Astrocyte (in vitro differentiated cells and primary cell): ENCODE results near the gene TIMP3. TPM values are rescaled to one million over a fixed set of nuclear protein-coding genes. Genes with fewer than 3 reads are reported as not detected.

Experiments used
- DNase-seq: peaks from one replicate; pipeline ENCODE4 v3.0.0-alpha.2; 2010; ENCODE audit warnings: low read depth
- FAIRE-seq: peaks from 2 replicates; lab custom pipeline; 2011; peaks lifted over from hg19 to GRCh38; lab: Jason Lieb, UNC
- H2AFZ ChIP-seq: 2 replicates; pipeline ENCODE4 v1.6.0; 2012; ENCODE audit warnings: low read depth, low read length, inconsistent platforms
- H3K27ac ChIP-seq: 2 replicates; pipeline ENCODE4 v1.5.1; 2011; ENCODE audit warnings: low read depth, low read length, inconsistent platforms
- H3K27me3 ChIP-seq: 2 replicates; pipeline ENCODE4 v1.6.0; 2011; ENCODE audit warnings: low read length, inconsistent platforms; ENCODE audit not compliant: insufficient read depth
- H3K36me3 ChIP-seq: 2 replicates; pipeline ENCODE4 v1.5.1; 2011; ENCODE audit warnings: low read length, inconsistent platforms; ENCODE audit not compliant: insufficient read depth
- H3K4me1 ChIP-seq: 2 replicates; pipeline ENCODE4 v1.5.1; 2011; ENCODE audit warnings: low read length, inconsistent platforms; ENCODE audit not compliant: insufficient read depth
- H3K4me2 ChIP-seq: 2 replicates; pipeline ENCODE4 v1.6.0; 2012; ENCODE audit warnings: low read length, inconsistent platforms
- H3K4me3 ChIP-seq: 2 replicates; pipeline ENCODE4 v1.5.1; 2011; ENCODE audit warnings: low read depth, mild to moderate bottlenecking, low read length, inconsistent platforms; ENCODE audit not compliant: insufficient read depth
- H3K79me2 ChIP-seq: 2 replicates; pipeline ENCODE4 v1.6.0; 2012; ENCODE audit warnings: mild to moderate bottlenecking, low read length, inconsistent platforms; ENCODE audit not compliant: insufficient read depth
- H3K9ac ChIP-seq: 2 replicates; pipeline ENCODE4 v1.6.0; 2012; ENCODE audit warnings: mild to moderate bottlenecking, low read length, inconsistent platforms
- H3K9me3 ChIP-seq: 2 replicates; pipeline ENCODE4 v1.5.1; 2012; ENCODE audit warnings: low read depth, mild to moderate bottlenecking, low read length, inconsistent platforms; ENCODE audit not compliant: insufficient read depth
- H4K20me1 ChIP-seq: 2 replicates; pipeline ENCODE4 v1.6.0; 2012; ENCODE audit warnings: low read length, inconsistent platforms; ENCODE audit not compliant: insufficient read depth
- H3K27ac Mint-ChIP-seq: one replicate; pipeline ENCODE4 v1.8.0; 2021; ENCODE audit warnings: mild to moderate bottlenecking, mixed read lengths; ENCODE audit not compliant: unreplicated experiment
- H3K27me3 Mint-ChIP-seq: one replicate; pipeline ENCODE4 v1.8.0; 2021; ENCODE audit warnings: low read depth, mixed read lengths; ENCODE audit not compliant: unreplicated experiment
- H3K36me3 Mint-ChIP-seq: one replicate; pipeline ENCODE4 v1.8.0; 2021; ENCODE audit warnings: low read depth, mixed read lengths; ENCODE audit not compliant: unreplicated experiment
- H3K4me1 Mint-ChIP-seq: one replicate; pipeline ENCODE4 v1.8.0; 2021; ENCODE audit warnings: low read depth, mixed read lengths; ENCODE audit not compliant: unreplicated experiment
- H3K4me3 Mint-ChIP-seq: one replicate; pipeline ENCODE4 v1.8.0; 2021; ENCODE audit warnings: mild to moderate bottlenecking, moderate library complexity, mixed read lengths; ENCODE audit not compliant: unreplicated experiment
- H3K9me3 Mint-ChIP-seq: one replicate; pipeline ENCODE4 v1.8.0; 2021; ENCODE audit warnings: mild to moderate bottlenecking, mixed read lengths; ENCODE audit not compliant: unreplicated experiment
- CTCF ChIP-seq: IDR thresholded peaks from 2 replicates; pipeline ENCODE4 v1.5.1; 2011; ENCODE audit warnings: low read depth, mild to moderate bottlenecking, inconsistent platforms, low read length, moderate library complexity; ENCODE audit not compliant: insufficient read depth
- EZH2 ChIP-seq: IDR thresholded peaks from 2 replicates; pipeline ENCODE4 v1.6.1; 2012; ENCODE audit warnings: mild to moderate bottlenecking, low read length, inconsistent platforms; ENCODE audit not compliant: insufficient read depth
- total RNA-seq: library from RNA; stranded (reverse); gene quantifications from 2 replicates; pipeline ENCODE4 v1.2.1, GENCODE V29; 2021

TIMP3 gene
- total RNA-seq, 1 donor from 2014 or later = 145 TPM

- H3K4me1 Mint-ChIP-seq = peaks cover 19% of the 10 kb centered on the region
- Histone ChIP-seq H3K4me3 (no peak overlapping the region), H3K36me3 (no peaks in the 10 kb centered on the region), H2AFZ (peak overlapping the region; percentile 68), H4K20me1 (peaks cover 2% of the 10 kb centered on the region), H3K9ac (no peak overlapping the region), H3K9me3 (no peaks in the 10 kb centered on the region), H3K27ac (no peak overlapping the region), H3K4me1 (peaks cover 13% of the 10 kb centered on the region), H3K27me3 (no peaks in the 10 kb centered on the region), H3K79me2 (peaks cover 4% of the 10 kb centered on the region), H3K4me2 (peak overlapping the region; percentile 69)
- peak; percentile 66 for DNase-seq
- no peak overlapping the region for H3K4me3 Mint-ChIP-seq
- TF ChIP-seq CTCF (peak; percentile 88), EZH2 (no peak)
- H3K9me3 Mint-ChIP-seq = peaks cover 4% of the 10 kb centered on the region
- no peak overlapping the region for H3K27ac Mint-ChIP-seq
- FAIRE-seq = no peak
- H3K27me3 Mint-ChIP-seq = peaks cover 6% of the 10 kb centered on the region
- no peaks in the 10 kb centered on the region for H3K36me3 Mint-ChIP-seq
Observed at GRCh38 chr22:32796865-32797573, 4.5 kb upstream of the TIMP3 start.

- Mint-ChIP-seq H3K27ac (no peak overlapping the region), H3K4me3 (no peak overlapping the region)
- no peak overlapping the region for H3K9ac ChIP-seq
Observed at GRCh38 chr22:32799496-32799895, 2.0 kb upstream of the TIMP3 start.

More at GRCh38 chr22:32799496-32799895, 2.0 kb upstream of the TIMP3 start:
- H3K4me1 Mint-ChIP-seq = peaks cover 36% of the 10 kb centered on the region
- H3K79me2 ChIP-seq = peaks cover 29% of the 10 kb centered on the region
- peaks cover 4% of the 10 kb centered on the region for H3K9me3 Mint-ChIP-seq
- FAIRE-seq (no peak), DNase-seq (no peak)
- no peak overlapping the region for H2AFZ ChIP-seq
- peaks cover 26% of the 10 kb centered on the region for H4K20me1 ChIP-seq
- H3K27ac ChIP-seq = no peak overlapping the region
- no peaks in the 10 kb centered on the region for H3K27me3 ChIP-seq
- peaks cover 29% of the 10 kb centered on the region for H3K4me1 ChIP-seq
- TF ChIP-seq CTCF (no peak), EZH2 (no peak)
- peaks cover 6% of the 10 kb centered on the region for H3K27me3 Mint-ChIP-seq
- no peaks in the 10 kb centered on the region for H3K36me3 Mint-ChIP-seq
- no peak overlapping the region for H3K4me2 ChIP-seq
- no peaks in the 10 kb centered on the region for H3K36me3 ChIP-seq
- no peaks in the 10 kb centered on the region for H3K9me3 ChIP-seq
- no peak overlapping the region for H3K4me3 ChIP-seq
